WTC11 (cell line): ENCODE measurements around the gene RPA3. TPM values are rescaled to one million over a fixed set of nuclear protein-coding genes. Genes with fewer than 3 reads are reported as not detected.

Experiments
- ATAC-seq: fragments of 200-7000 bp; cut with Tn5 transposase; 2 replicates; pipeline ENCODE4 v1.10.0; 2021; ENCODE audit warnings: mild to moderate bottlenecking, moderate library complexity
- CTCF ChIA-PET: fragments of 300-600 bp; sonication (Branson Sonifier 250); formaldehyde crosslinking; loops from one replicate; lab custom pipeline; 2021; ENCODE audit warnings: antibody characterized with exemption; lab: Charles Lee
- POLR2A ChIA-PET: fragments of 350-600 bp; sonication (Branson Sonifier 250); formaldehyde crosslinking; loops from one replicate; lab custom pipeline; 2021; ENCODE audit warnings: antibody characterized with exemption; lab: Charles Lee
- DNase-seq: peaks from one replicate; pipeline ENCODE4 v3.0.0; 2021; ENCODE audit warnings: low spot score
- H3K27ac Mint-ChIP-seq: 2 replicates; pipeline ENCODE4 v1.8.0; 2021; ENCODE audit warnings: mixed read lengths
- H3K27me3 Mint-ChIP-seq: 2 replicates; pipeline ENCODE4 v1.8.0; 2021; ENCODE audit warnings: low read depth, mild to moderate bottlenecking, moderate library complexity, mixed read lengths
- H3K36me3 Mint-ChIP-seq: 2 replicates; pipeline ENCODE4 v1.8.0; 2021; ENCODE audit warnings: mixed read lengths
- H3K4me1 Mint-ChIP-seq: 2 replicates; pipeline ENCODE4 v1.8.0; 2022; ENCODE audit warnings: mixed read lengths
- H3K4me3 Mint-ChIP-seq: 2 replicates; pipeline ENCODE4 v1.8.0; 2021; ENCODE audit warnings: mild to moderate bottlenecking, moderate library complexity, mixed read lengths
- H3K9me3 Mint-ChIP-seq: 2 replicates; pipeline ENCODE4 v1.8.0; 2021; ENCODE audit warnings: mixed read lengths
- EMX1 ChIP-seq: fragments of 250-450 bp; sonication (Bioruptor Pico); IDR thresholded peaks from 2 replicates; pipeline ENCODE4 v1.8.0; 2021; ENCODE audit warnings: mild to moderate bottlenecking
- GABPB1 ChIP-seq: sonication (generic); formaldehyde crosslinking; IDR thresholded peaks from 2 replicates; pipeline ENCODE4 v1.8.1; 2023; ENCODE audit warnings: mild to moderate bottlenecking, missing genetic modification reagents
- MYBL2 ChIP-seq: sonication (generic); formaldehyde crosslinking; IDR thresholded peaks from 2 replicates; pipeline ENCODE4 v1.8.1; 2023; ENCODE audit warnings: mild to moderate bottlenecking, moderate library complexity, missing genetic modification reagents
- OVOL2 ChIP-seq: fragments of 250-450 bp; sonication (Bioruptor Pico); IDR thresholded peaks from 2 replicates; pipeline ENCODE4 v1.9.0; 2021; ENCODE audit warnings: mild to moderate bottlenecking, borderline replicate concordance
- PRRX2 ChIP-seq: fragments of 250-450 bp; sonication (Bioruptor Pico); IDR thresholded peaks from 2 replicates; pipeline ENCODE4 v1.8.0; 2021; ENCODE audit warnings: mild to moderate bottlenecking
- SMAD3 ChIP-seq: sonication (generic); formaldehyde crosslinking; IDR thresholded peaks from 2 replicates; pipeline ENCODE4 v1.8.0; 2022; ENCODE audit warnings: missing genetic modification reagents, mild to moderate bottlenecking, borderline replicate concordance
- TCF7 ChIP-seq: sonication (generic); formaldehyde crosslinking; IDR thresholded peaks from 2 replicates; pipeline ENCODE4 v1.8.0; 2022; ENCODE audit warnings: mild to moderate bottlenecking, low read depth, missing genetic modification reagents, moderate library complexity
- TEAD1 ChIP-seq: sonication (generic); formaldehyde crosslinking; IDR thresholded peaks from 2 replicates; pipeline ENCODE4 v1.8.0; 2022; ENCODE audit warnings: mild to moderate bottlenecking, missing genetic modification reagents
- ZNF219 ChIP-seq: sonication (generic); formaldehyde crosslinking; IDR thresholded peaks from 2 replicates; pipeline ENCODE4 v1.8.0; 2023; ENCODE audit warnings: missing genetic modification reagents, mild to moderate bottlenecking, borderline replicate concordance
- ZNF263 ChIP-seq: sonication (generic); formaldehyde crosslinking; IDR thresholded peaks from 2 replicates; pipeline ENCODE4 v1.8.1; 2022; ENCODE audit warnings: low read depth, mild to moderate bottlenecking, moderate library complexity, missing genetic modification reagents
- ZNF416 ChIP-seq: fragments of 250-450 bp; sonication (Bioruptor Pico); IDR thresholded peaks from 2 replicates; pipeline ENCODE4 v1.9.0; 2021; ENCODE audit warnings: mild to moderate bottlenecking, inconsistent platforms
- total RNA-seq: library from RNA; stranded (reverse); gene quantifications from 3 replicates; pipeline ENCODE4 v1.2.3, GENCODE V29; 2021
- TF ChIP-seq, protein P1 (sequence below): fragments of 250-450 bp; sonication (Bioruptor Pico); IDR thresholded peaks from 2 replicates; pipeline ENCODE4 v1.9.0; 2021; ENCODE audit warnings: mild to moderate bottlenecking, borderline replicate concordance
- TF ChIP-seq, protein P2 (sequence below): sonication (generic); formaldehyde crosslinking; IDR thresholded peaks from 2 replicates; pipeline ENCODE4 v1.8.1; 2023; ENCODE audit warnings: mild to moderate bottlenecking, missing genetic modification reagents, moderate library complexity
- TF ChIP-seq, protein P3 (sequence below): sonication (generic); formaldehyde crosslinking; IDR thresholded peaks from 2 replicates; pipeline ENCODE4 v1.8.0; 2022; ENCODE audit warnings: mild to moderate bottlenecking, missing genetic modification reagents
- TF ChIP-seq, protein P4 (sequence below): sonication (generic); formaldehyde crosslinking; IDR thresholded peaks from 2 replicates; pipeline ENCODE4 v1.8.0; 2023; ENCODE audit warnings: missing genetic modification reagents
- TF ChIP-seq, protein P5 (sequence below): sonication (generic); formaldehyde crosslinking; IDR thresholded peaks from 2 replicates; pipeline ENCODE4 v1.8.0; 2022; ENCODE audit warnings: mild to moderate bottlenecking, missing genetic modification reagents
- TF ChIP-seq, protein P6 (sequence below): fragments of 250-450 bp; sonication (Bioruptor Pico); conservative IDR thresholded peaks from 2 replicates; pipeline ENCODE4 v1.9.0; 2021; ENCODE audit warnings: mild to moderate bottlenecking
- TF ChIP-seq, protein P7 (sequence below): fragments of 250-450 bp; sonication (Bioruptor Pico); IDR thresholded peaks from 2 replicates; pipeline ENCODE4 v1.8.0; 2021; ENCODE audit warnings: mild to moderate bottlenecking
- TF ChIP-seq, protein P8 (sequence below): sonication (generic); formaldehyde crosslinking; IDR thresholded peaks from 2 replicates; pipeline ENCODE4 v1.8.1; 2022; ENCODE audit warnings: low read depth, missing genetic modification reagents, borderline replicate concordance
- TF ChIP-seq, protein P9 (sequence below): fragments of 250-450 bp; sonication (Bioruptor Pico); IDR thresholded peaks from 2 replicates; pipeline ENCODE4 v2.1.2; 2022; ENCODE audit warnings: mild to moderate bottlenecking, moderate library complexity

Gene RPA3
- total RNA-seq, 1 experiment from 2014 or later, result 97.8 TPM

DNA sequence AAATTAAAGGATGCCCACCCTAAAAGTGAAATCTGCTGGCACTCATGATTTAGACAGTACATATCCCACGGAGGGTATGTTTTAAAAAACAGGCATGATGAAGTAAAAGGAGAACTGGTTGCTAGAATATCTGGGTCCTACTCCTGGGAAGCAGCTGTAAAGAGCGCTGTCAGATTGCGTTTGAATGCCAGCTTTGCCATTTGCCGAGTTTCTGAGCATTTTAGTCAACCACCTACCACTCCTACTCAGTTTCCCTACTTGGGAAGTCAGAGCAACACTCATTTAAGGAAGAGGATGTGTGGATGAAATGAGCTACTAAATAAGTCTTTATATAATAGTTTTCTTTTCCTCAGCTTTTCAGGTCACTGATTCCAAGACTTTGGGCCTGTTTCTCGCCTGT is 79.0 kb downstream of the RPA3 start (continued):
- TF ChIP-seq, protein P1, sequence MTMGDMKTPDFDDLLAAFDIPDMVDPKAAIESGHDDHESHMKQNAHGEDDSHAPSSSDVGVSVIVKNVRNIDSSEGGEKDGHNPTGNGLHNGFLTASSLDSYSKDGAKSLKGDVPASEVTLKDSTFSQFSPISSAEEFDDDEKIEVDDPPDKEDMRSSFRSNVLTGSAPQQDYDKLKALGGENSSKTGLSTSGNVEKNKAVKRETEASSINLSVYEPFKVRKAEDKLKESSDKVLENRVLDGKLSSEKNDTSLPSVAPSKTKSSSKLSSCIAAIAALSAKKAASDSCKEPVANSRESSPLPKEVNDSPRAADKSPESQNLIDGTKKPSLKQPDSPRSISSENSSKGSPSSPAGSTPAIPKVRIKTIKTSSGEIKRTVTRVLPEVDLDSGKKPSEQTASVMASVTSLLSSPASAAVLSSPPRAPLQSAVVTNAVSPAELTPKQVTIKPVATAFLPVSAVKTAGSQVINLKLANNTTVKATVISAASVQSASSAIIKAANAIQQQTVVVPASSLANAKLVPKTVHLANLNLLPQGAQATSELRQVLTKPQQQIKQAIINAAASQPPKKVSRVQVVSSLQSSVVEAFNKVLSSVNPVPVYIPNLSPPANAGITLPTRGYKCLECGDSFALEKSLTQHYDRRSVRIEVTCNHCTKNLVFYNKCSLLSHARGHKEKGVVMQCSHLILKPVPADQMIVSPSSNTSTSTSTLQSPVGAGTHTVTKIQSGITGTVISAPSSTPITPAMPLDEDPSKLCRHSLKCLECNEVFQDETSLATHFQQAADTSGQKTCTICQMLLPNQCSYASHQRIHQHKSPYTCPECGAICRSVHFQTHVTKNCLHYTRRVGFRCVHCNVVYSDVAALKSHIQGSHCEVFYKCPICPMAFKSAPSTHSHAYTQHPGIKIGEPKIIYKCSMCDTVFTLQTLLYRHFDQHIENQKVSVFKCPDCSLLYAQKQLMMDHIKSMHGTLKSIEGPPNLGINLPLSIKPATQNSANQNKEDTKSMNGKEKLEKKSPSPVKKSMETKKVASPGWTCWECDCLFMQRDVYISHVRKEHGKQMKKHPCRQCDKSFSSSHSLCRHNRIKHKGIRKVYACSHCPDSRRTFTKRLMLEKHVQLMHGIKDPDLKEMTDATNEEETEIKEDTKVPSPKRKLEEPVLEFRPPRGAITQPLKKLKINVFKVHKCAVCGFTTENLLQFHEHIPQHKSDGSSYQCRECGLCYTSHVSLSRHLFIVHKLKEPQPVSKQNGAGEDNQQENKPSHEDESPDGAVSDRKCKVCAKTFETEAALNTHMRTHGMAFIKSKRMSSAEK, result no peak

DNA sequence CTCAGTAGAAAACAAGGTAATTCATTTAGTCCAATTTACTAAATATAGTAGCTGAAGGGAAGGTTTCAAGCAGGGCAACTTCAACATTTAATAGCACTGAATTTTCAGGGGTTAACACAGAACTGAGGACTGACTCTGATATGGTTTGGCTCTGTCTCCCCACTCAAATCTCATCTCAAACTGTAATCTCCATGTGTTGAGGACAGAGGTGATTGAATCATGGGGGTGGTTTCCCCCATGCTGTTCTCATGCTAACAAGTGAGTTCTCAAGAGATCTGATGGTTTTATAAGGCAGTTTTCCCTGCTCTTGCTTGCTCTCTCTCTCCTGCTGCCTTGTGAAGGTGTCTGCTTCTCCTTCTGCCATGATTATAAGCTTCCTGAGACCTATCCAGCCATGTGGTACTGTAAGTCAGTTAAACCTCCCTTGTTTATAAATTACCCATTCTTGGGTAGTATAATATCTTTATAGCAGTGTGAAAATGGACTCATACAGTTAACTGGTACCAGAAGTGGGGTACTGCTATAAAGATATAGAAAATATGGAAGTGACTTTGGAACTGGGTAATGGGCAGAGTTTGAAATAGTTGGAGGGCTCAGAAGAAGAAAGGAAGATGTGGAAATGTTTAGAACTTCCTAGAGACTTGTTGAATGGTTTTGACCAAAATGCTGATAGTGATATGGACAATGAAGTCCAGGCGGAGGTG is 87.6 kb downstream of the RPA3 start:
- peaks cover 39% of the 10 kb centered on the region for H3K36me3 Mint-ChIP-seq
- TF ChIP-seq ZNF263 (CRISPR knock-in tag) (no peak), TCF7 (CRISPR knock-in tag) (no peak), TEAD1 (CRISPR knock-in tag) (no peak), GABPB1 (CRISPR knock-in tag) (no peak), ZNF219 (CRISPR knock-in tag) (no peak), EMX1 (CRISPR knock-in tag) (no peak), SMAD3 (CRISPR knock-in tag) (no peak), PRRX2 (CRISPR knock-in tag) (no peak), OVOL2 (CRISPR knock-in tag) (no peak), MYBL2 (no peak), ZNF416 (no peak)
- TF ChIP-seq, protein P2, sequence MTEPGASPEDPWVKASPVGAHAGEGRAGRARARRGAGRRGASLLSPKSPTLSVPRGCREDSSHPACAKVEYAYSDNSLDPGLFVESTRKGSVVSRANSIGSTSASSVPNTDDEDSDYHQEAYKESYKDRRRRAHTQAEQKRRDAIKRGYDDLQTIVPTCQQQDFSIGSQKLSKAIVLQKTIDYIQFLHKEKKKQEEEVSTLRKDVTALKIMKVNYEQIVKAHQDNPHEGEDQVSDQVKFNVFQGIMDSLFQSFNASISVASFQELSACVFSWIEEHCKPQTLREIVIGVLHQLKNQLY (CRISPR knock-in tag), result no peak
- TF ChIP-seq, protein P3, sequence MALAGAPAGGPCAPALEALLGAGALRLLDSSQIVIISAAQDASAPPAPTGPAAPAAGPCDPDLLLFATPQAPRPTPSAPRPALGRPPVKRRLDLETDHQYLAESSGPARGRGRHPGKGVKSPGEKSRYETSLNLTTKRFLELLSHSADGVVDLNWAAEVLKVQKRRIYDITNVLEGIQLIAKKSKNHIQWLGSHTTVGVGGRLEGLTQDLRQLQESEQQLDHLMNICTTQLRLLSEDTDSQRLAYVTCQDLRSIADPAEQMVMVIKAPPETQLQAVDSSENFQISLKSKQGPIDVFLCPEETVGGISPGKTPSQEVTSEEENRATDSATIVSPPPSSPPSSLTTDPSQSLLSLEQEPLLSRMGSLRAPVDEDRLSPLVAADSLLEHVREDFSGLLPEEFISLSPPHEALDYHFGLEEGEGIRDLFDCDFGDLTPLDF (CRISPR knock-in tag), result no peak
- TF ChIP-seq, protein P4, sequence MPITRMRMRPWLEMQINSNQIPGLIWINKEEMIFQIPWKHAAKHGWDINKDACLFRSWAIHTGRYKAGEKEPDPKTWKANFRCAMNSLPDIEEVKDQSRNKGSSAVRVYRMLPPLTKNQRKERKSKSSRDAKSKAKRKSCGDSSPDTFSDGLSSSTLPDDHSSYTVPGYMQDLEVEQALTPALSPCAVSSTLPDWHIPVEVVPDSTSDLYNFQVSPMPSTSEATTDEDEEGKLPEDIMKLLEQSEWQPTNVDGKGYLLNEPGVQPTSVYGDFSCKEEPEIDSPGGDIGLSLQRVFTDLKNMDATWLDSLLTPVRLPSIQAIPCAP, result no peak
- TF ChIP-seq, protein P5, sequence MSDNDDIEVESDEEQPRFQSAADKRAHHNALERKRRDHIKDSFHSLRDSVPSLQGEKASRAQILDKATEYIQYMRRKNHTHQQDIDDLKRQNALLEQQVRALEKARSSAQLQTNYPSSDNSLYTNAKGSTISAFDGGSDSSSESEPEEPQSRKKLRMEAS (CRISPR knock-in tag), result no peak
- TF ChIP-seq, protein P6, sequence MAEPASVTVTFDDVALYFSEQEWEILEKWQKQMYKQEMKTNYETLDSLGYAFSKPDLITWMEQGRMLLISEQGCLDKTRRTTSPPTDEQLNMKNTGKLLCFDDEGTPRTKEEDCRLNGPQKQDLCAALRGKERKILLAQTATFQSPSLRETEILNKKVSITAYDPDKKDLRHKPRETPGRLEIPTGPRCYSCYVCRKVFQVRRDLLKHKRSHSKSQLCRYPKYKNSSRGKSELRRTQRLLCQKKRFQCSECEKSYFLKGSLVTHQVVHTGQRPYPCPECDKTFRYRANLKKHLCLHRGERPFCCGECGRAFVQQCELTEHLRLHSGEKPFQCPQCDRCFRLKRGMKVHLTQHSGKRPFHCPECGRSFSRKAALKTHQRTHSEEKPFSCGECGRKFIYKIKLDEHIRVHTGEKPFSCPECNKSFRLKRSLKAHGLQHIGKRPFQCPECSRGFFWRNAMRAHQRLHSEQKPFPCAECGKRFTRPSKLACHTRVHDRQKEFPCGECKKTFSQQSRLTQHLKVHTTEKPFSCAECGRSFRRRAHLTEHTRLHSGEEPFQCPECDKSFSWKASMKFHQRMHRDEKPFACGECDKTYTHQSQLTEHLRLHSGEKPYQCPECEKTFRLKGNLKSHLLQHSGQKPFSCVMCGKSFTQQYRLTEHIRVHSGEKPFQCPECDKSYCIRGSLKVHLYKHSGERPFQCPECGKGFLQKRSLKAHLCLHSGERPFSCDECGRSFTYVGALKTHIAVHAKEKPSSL (CRISPR knock-in tag), result no peak
- TF ChIP-seq, protein P7, sequence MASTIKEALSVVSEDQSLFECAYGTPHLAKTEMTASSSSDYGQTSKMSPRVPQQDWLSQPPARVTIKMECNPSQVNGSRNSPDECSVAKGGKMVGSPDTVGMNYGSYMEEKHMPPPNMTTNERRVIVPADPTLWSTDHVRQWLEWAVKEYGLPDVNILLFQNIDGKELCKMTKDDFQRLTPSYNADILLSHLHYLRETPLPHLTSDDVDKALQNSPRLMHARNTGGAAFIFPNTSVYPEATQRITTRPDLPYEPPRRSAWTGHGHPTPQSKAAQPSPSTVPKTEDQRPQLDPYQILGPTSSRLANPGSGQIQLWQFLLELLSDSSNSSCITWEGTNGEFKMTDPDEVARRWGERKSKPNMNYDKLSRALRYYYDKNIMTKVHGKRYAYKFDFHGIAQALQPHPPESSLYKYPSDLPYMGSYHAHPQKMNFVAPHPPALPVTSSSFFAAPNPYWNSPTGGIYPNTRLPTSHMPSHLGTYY (CRISPR knock-in tag), result no peak
- TF ChIP-seq, protein P8, sequence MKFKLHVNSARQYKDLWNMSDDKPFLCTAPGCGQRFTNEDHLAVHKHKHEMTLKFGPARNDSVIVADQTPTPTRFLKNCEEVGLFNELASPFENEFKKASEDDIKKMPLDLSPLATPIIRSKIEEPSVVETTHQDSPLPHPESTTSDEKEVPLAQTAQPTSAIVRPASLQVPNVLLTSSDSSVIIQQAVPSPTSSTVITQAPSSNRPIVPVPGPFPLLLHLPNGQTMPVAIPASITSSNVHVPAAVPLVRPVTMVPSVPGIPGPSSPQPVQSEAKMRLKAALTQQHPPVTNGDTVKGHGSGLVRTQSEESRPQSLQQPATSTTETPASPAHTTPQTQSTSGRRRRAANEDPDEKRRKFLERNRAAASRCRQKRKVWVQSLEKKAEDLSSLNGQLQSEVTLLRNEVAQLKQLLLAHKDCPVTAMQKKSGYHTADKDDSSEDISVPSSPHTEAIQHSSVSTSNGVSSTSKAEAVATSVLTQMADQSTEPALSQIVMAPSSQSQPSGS (CRISPR knock-in tag), result no peak
- TF ChIP-seq, protein P9, sequence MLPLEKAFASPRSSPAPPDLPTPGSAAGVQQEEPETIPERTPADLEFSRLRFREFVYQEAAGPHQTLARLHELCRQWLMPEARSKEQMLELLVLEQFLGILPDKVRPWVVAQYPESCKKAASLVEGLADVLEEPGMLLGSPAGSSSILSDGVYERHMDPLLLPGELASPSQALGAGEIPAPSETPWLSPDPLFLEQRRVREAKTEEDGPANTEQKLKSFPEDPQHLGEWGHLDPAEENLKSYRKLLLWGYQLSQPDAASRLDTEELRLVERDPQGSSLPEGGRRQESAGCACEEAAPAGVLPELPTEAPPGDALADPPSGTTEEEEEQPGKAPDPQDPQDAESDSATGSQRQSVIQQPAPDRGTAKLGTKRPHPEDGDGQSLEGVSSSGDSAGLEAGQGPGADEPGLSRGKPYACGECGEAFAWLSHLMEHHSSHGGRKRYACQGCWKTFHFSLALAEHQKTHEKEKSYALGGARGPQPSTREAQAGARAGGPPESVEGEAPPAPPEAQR (CRISPR knock-in tag), result no peak
- ATAC-seq, result no peak
- CTCF ChIA-PET, result interaction anchor here (1.0 kb wide), 1 partner anchor 10 kb away, joined by 3 read pairs; the partner anchor contains the start of gene UMAD1
- H3K9me3 Mint-ChIP-seq, result peaks cover 65% of the 10 kb centered on the region
- no peak overlapping the region for H3K4me3 Mint-ChIP-seq
- no peak overlapping the region for H3K27ac Mint-ChIP-seq
- no peak for DNase-seq
- POLR2A ChIA-PET, result no interaction called here
- no peaks in the 10 kb centered on the region for H3K4me1 Mint-ChIP-seq
- no peaks in the 10 kb centered on the region for H3K27me3 Mint-ChIP-seq
